Measurements from ENCODE around the gene MYH3. TPM values are rescaled to one million over a fixed set of nuclear protein-coding genes. Genes with fewer than 3 reads are reported as not detected.

Gene MYH3
- total RNA-seq, 2 experiments from 2014 or later: 1.8 to 4.1 TPM

GRCh38 chr17:10621397-10621796 is 35.7 kb downstream of the MYH3 start:
- ChIA-PET POLR2A (no interaction called here), CTCF (interaction anchor here (0.8 to 8.7 kb wide), 3 partner anchors 13 to 304 kb away, joined by 3 to 177 read pairs (median 3); no protein-coding TSS in a partner anchor)
- ATAC-seq (no peak), DNase-seq (no peak)
- H3K27me3 Mint-ChIP-seq: peaks cover 2% of the 10 kb centered on the region
- no peaks in the 10 kb centered on the region for H3K9me3 Mint-ChIP-seq
- H3K4me3 Mint-ChIP-seq: no peak overlapping the region
- intact Hi-C loops (cut with micrococcal nuclease): no loop called here
- H3K4me1 Mint-ChIP-seq (ENCODE audit: low read depth): no peaks in the 10 kb centered on the region
- TF ChIP-seq CTCF (IDR thresholded peaks at IDR 0.05): no peak
- H3K36me3 Mint-ChIP-seq (ENCODE audit: low read depth): no peaks in the 10 kb centered on the region
- no peak overlapping the region for H3K27ac Mint-ChIP-seq

- ChIA-PET CTCF (interaction anchor here (0.8 to 8.7 kb wide), 3 partner anchors 13 to 296 kb away, joined by 3 to 177 read pairs (median 5); no protein-coding TSS in a partner anchor), POLR2A (no interaction called here)
- H3K9me3 Mint-ChIP-seq: no peaks in the 10 kb centered on the region
- no peak for DNase-seq
- no peak overlapping the region for H3K4me3 Mint-ChIP-seq
- H3K27ac Mint-ChIP-seq: no peak overlapping the region
- ATAC-seq: no peak
- H3K27me3 Mint-ChIP-seq: peaks cover 2% of the 10 kb centered on the region
- no peaks in the 10 kb centered on the region for H3K4me1 Mint-ChIP-seq (ENCODE audit: low read depth)
- TF ChIP-seq CTCF (IDR thresholded peaks at IDR 0.05): no peak
- intact Hi-C loops (cut with micrococcal nuclease): no loop called here
- H3K36me3 Mint-ChIP-seq (ENCODE audit: low read depth): no peaks in the 10 kb centered on the region
Observed at GRCh38 chr17:10620823-10621222, 36.3 kb downstream of the MYH3 start.

DNA sequence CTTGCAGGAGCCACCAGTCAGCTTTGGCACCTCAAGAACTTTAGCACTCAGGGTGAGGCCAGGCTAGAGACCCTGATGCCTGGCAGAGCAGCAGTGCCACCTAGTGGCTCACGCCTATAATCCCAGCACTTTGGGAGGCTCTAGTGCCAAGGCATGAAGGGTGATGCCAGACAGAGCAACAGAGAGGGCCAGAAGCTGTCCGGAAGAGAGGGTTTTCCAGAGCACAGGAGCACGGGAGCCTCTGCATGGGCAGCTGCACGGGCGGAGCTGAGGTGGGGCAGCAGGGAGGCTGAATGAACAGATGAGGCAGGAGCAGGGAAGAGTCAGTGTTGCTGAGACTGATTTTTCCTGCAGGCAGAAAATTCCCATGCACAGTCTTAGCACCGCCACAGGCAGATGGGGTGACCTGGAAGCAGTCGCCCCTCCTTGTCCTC is 38.9 kb downstream of the MYH3 start:
- CTCF ChIA-PET: interaction anchor here (0.6 to 8.7 kb wide), 26 partner anchors 9 to 1753 kb away, joined by 3 to 177 read pairs (median 4); no protein-coding TSS in a partner anchor
- peak; percentile 80 for TF ChIP-seq CTCF (IDR thresholded peaks at IDR 0.05)
- Mint-ChIP-seq H3K27ac (no peak overlapping the region), H3K4me1 (ENCODE audit: low read depth) (no peaks in the 10 kb centered on the region), H3K9me3 (no peaks in the 10 kb centered on the region), H3K4me3 (no peak overlapping the region), H3K36me3 (ENCODE audit: low read depth) (no peaks in the 10 kb centered on the region), H3K27me3 (peaks cover 2% of the 10 kb centered on the region)
- ATAC-seq (peak; percentile 84), DNase-seq (peak; percentile 69)
- POLR2A ChIA-PET: no interaction called here
- intact Hi-C loops (cut with micrococcal nuclease): loop anchor here (10.0 kb wide), 1 partner anchor 693 kb away; no protein-coding TSS in a partner anchor

- no peaks in the 10 kb centered on the region for H3K4me1 Mint-ChIP-seq (ENCODE audit: low read depth)
- no peaks in the 10 kb centered on the region for H3K36me3 Mint-ChIP-seq (ENCODE audit: low read depth)
- ATAC-seq (no peak), DNase-seq (no peak)
- H3K4me3 Mint-ChIP-seq: no peak overlapping the region
- ChIA-PET POLR2A (interaction anchor here (0.6 kb wide), 1 partner anchor 1179 kb away, joined by 3 read pairs; no protein-coding TSS in a partner anchor), CTCF (interaction anchor here (0.6 to 8.7 kb wide), 44 partner anchors 8 to 714 kb away, joined by 3 to 177 read pairs (median 4); partner anchors contain the start of genes MYH3 and TMEM220)
- TF ChIP-seq CTCF (IDR thresholded peaks at IDR 0.05): no peak
- peaks cover 2% of the 10 kb centered on the region for H3K27me3 Mint-ChIP-seq
- no peak overlapping the region for H3K27ac Mint-ChIP-seq
- intact Hi-C loops (cut with micrococcal nuclease): loop anchor here (10.0 kb wide), 1 partner anchor 692 kb away; no protein-coding TSS in a partner anchor
- H3K9me3 Mint-ChIP-seq: no peaks in the 10 kb centered on the region
Observed at GRCh38 chr17:10617120-10617505, 40.0 kb downstream of the MYH3 start.

DNA sequence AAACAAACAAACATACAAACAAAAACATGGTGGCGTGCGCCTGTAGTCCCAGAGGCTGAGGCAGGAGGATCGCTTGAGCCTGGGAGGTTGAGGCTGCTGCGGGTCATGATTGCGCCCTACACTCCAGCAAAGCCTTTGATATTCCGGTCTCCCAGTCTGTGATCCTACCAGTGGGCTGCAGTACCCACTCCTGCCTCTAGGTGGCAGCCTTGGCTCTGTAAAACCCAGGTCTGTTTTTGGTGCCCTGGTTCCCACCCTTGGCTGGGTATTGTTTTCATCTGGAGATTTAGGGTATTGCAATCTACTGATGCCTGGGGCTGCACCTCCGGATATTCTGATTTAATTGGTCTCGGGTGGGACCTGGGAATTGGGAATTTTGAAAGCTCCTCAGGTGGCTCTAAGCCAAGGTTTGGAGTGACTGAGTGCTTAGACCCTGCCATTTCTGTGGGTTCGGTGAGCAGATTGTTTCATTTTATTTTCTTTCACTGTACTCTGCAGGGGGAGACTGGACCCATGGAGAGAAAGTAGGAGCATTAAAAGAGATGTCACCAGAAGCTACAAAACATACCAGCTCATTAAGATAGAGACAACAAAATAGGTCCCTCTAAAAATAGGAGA is 40.5 kb downstream of the MYH3 start:
- H3K4me3 Mint-ChIP-seq: no peak overlapping the region
- peak; percentile 98 for TF ChIP-seq CTCF (IDR thresholded peaks at IDR 0.05)
- POLR2A ChIA-PET: interaction anchor here (0.6 kb wide), 1 partner anchor 1179 kb away, joined by 3 read pairs; no protein-coding TSS in a partner anchor
- DNase-seq: peak; percentile 87
- intact Hi-C loops (cut with micrococcal nuclease): loop anchor here (10.0 kb wide), 1 partner anchor 692 kb away; no protein-coding TSS in a partner anchor
- CTCF ChIA-PET: interaction anchor here (0.6 to 8.7 kb wide), 35 partner anchors 8 to 692 kb away, joined by 3 to 177 read pairs (median 4); partner anchors contain the start of genes MYH3 and TMEM220
- peaks cover 2% of the 10 kb centered on the region for H3K27me3 Mint-ChIP-seq
- peak; percentile 75 for ATAC-seq
- H3K9me3 Mint-ChIP-seq: no peaks in the 10 kb centered on the region
- no peaks in the 10 kb centered on the region for H3K36me3 Mint-ChIP-seq (ENCODE audit: low read depth)
- no peak overlapping the region for H3K27ac Mint-ChIP-seq
- H3K4me1 Mint-ChIP-seq (ENCODE audit: low read depth): no peaks in the 10 kb centered on the region
